Smooth muscle cell (in vitro differentiated cells): ENCODE data around the gene JPH4. TPM values are rescaled to one million over a fixed set of nuclear protein-coding genes. Genes with fewer than 3 reads are reported as not detected.

Experiments
- DNase-seq: peaks from one replicate; lab custom pipeline; 2025; ENCODE audit not compliant: unreplicated experiment; lab: John Stamatoyannopoulos, UW
- H2AFZ ChIP-seq: fragments of 200-600 bp; sonication (generic); 2 replicates; pipeline ENCODE4 v1.6.0; 2016; ENCODE audit warnings: antibody characterized with exemption, low read depth, mild to moderate bottlenecking
- H3F3A ChIP-seq: fragments of 200-600 bp; sonication (generic); 2 replicates; pipeline ENCODE4 v1.6.0; 2017; ENCODE audit warnings: antibody characterized with exemption, low read depth
- H3K27ac ChIP-seq: fragments of 200-600 bp; sonication (generic); 2 replicates; pipeline ENCODE4 v1.5.1; 2016; ENCODE audit warnings: low read depth, mild to moderate bottlenecking
- H3K27me3 ChIP-seq: fragments of 200-600 bp; sonication (generic); 2 replicates; pipeline ENCODE4 v1.6.1; 2016; ENCODE audit warnings: low read depth, mild to moderate bottlenecking
- H3K36me3 ChIP-seq: fragments of 200-600 bp; sonication (generic); 2 replicates; pipeline ENCODE4 v1.5.1; 2016; ENCODE audit warnings: low read depth
- H3K4me1 ChIP-seq: fragments of 200-600 bp; sonication (generic); 2 replicates; pipeline ENCODE4 v1.5.1; 2016; ENCODE audit warnings: low read depth
- H3K4me2 ChIP-seq: fragments of 200-600 bp; sonication (generic); 2 replicates; pipeline ENCODE4 v1.6.0; 2016; ENCODE audit warnings: mild to moderate bottlenecking
- H3K4me3 ChIP-seq: fragments of 200-600 bp; sonication (generic); 2 replicates; pipeline ENCODE4 v1.5.1; 2016; ENCODE audit warnings: mild to moderate bottlenecking
- H3K79me2 ChIP-seq: fragments of 200-600 bp; sonication (generic); 2 replicates; pipeline ENCODE4 v1.6.0; 2016; ENCODE audit warnings: low read depth, mild to moderate bottlenecking
- H3K9ac ChIP-seq: fragments of 200-600 bp; sonication (generic); 2 replicates; pipeline ENCODE4 v1.6.0; 2016; ENCODE audit warnings: low read depth
- H3K9me3 ChIP-seq: fragments of 200-600 bp; sonication (generic); replicated peaks from 2 replicates; pipeline ENCODE4 v1.5.1; 2016; ENCODE audit warnings: low read depth
- H4K20me1 ChIP-seq: fragments of 200-600 bp; sonication (generic); 2 replicates; pipeline ENCODE4 v1.6.0; 2016; ENCODE audit warnings: low read depth
- CTCF ChIP-seq: fragments of 200-600 bp; sonication (generic); IDR thresholded peaks from 2 replicates; pipeline ENCODE4 v1.5.1; 2017; ENCODE audit warnings: borderline replicate concordance, mild to moderate bottlenecking, antibody characterized with exemption; ENCODE audit not compliant: insufficient read depth, poor library complexity, severe bottlenecking
- WGBS: methylation state at CpG from one replicate; pipeline ENCODE4 v1.1.7; 2016; ENCODE audit warnings: low lambda C conversion rate; 5-methylcytosine and 5-hydroxymethylcytosine counted together
- polyA plus RNA-seq: library from polyadenylated mRNA; unstranded; fragments of >200 nt; fragmentation: Nextera tagmentation; extraction: Ambion mirVana; gene quantifications from 2 replicates; pipeline ENCODE4 v1.2.1, GENCODE V29; 2016
- total RNA-seq: library from RNA; depleted of rRNA; stranded (reverse); fragments of >200 nt; gene quantifications from 2 replicates; pipeline ENCODE4 v1.2.3, GENCODE V29; 2014

JPH4 gene
- total and polyA plus RNA-seq, 2 experiments from 2014 or later = 2.4 TPM; not detected in 1

GRCh38 chr14:23529016-23529415, 49.6 kb downstream of the JPH4 start:
- Histone ChIP-seq H3K4me1 (no peaks in the 10 kb centered on the region), H3K4me3 (no peak overlapping the region), H3K27me3 (no peaks in the 10 kb centered on the region), H3K36me3 (no peaks in the 10 kb centered on the region), H4K20me1 (no peaks in the 10 kb centered on the region), H2AFZ (no peak overlapping the region), H3K27ac (no peak overlapping the region), H3K4me2 (no peak overlapping the region), H3K9me3 (no peaks in the 10 kb centered on the region), H3K79me2 (no peaks in the 10 kb centered on the region), H3F3A (no peaks in the 10 kb centered on the region), H3K9ac (no peak overlapping the region)
- WGBS = 97% methylated on average over 3 of the region's 3 CpGs
- no peak for TF ChIP-seq CTCF
- DNase-seq = no peak

GRCh38 chr14:23528555-23528954, 50.0 kb downstream of the JPH4 start:
- H3K9me3 ChIP-seq = no peaks in the 10 kb centered on the region
- no peak overlapping the region for H3K9ac ChIP-seq
- no peaks in the 10 kb centered on the region for H3F3A ChIP-seq
- H3K36me3 ChIP-seq = no peaks in the 10 kb centered on the region
- H2AFZ ChIP-seq = no peak overlapping the region
- WGBS = 91% methylated on average over 1 of the region's 1 CpG
- no peak for DNase-seq
- no peak overlapping the region for H3K4me2 ChIP-seq
- H3K4me3 ChIP-seq = no peak overlapping the region
- no peak overlapping the region for H3K27ac ChIP-seq
- no peak for TF ChIP-seq CTCF
- no peaks in the 10 kb centered on the region for H4K20me1 ChIP-seq
- no peaks in the 10 kb centered on the region for H3K79me2 ChIP-seq
- H3K27me3 ChIP-seq = no peaks in the 10 kb centered on the region
- H3K4me1 ChIP-seq = no peaks in the 10 kb centered on the region

- TF ChIP-seq CTCF = no peak
- Histone ChIP-seq H3K9ac (no peak overlapping the region), H3K4me1 (no peaks in the 10 kb centered on the region), H3K27ac (no peak overlapping the region), H3K4me2 (no peak overlapping the region), H3F3A (no peaks in the 10 kb centered on the region), H3K36me3 (no peaks in the 10 kb centered on the region), H3K79me2 (no peaks in the 10 kb centered on the region), H2AFZ (no peak overlapping the region), H4K20me1 (no peaks in the 10 kb centered on the region), H3K4me3 (no peak overlapping the region), H3K27me3 (no peaks in the 10 kb centered on the region), H3K9me3 (no peaks in the 10 kb centered on the region)
- no peak for DNase-seq
- 85% methylated on average over 8 of the region's 8 CpGs for WGBS
Measured at GRCh38 chr14:23525611-23526010, 53.0 kb downstream of the JPH4 start.

- Histone ChIP-seq H3K79me2 (no peaks in the 10 kb centered on the region), H3K9me3 (no peaks in the 10 kb centered on the region), H3K4me1 (no peaks in the 10 kb centered on the region), H3K9ac (no peak overlapping the region), H4K20me1 (no peaks in the 10 kb centered on the region), H3K36me3 (no peaks in the 10 kb centered on the region), H3K27ac (no peak overlapping the region), H3K27me3 (no peaks in the 10 kb centered on the region), H2AFZ (no peak overlapping the region), H3K4me2 (no peak overlapping the region), H3F3A (no peaks in the 10 kb centered on the region), H3K4me3 (no peak overlapping the region)
- 95% methylated on average over 14 of the region's 14 CpGs for WGBS
- no peak for TF ChIP-seq CTCF
- DNase-seq = no peak
Measured at GRCh38 chr14:23524954-23525353, 53.6 kb downstream of the JPH4 start.
